A673 (cell line): ENCODE measurements around the gene ANGPTL2. TPM values are rescaled to one million over a fixed set of nuclear protein-coding genes. Genes with fewer than 3 reads are reported as not detected.

Experiments
- BruUV-seq: library from RNA; stranded (reverse); fragments of 400-500 nt; replicated peaks from 2 replicates; lab custom pipeline; 2021; lab: Mats Ljungman, UMichigan
- CTCF ChIA-PET: fragments of 300-600 bp; sonication (Branson Sonifier 250); formaldehyde crosslinking; loops from one replicate; lab custom pipeline; 2022; ENCODE audit warnings: antibody characterized with exemption; lab: Charles Lee
- POLR2A ChIA-PET: fragments of 300-600 bp; sonication (Branson Sonifier 250); formaldehyde crosslinking; loops from one replicate; lab custom pipeline; 2022; ENCODE audit warnings: antibody characterized with exemption; ENCODE audit not compliant: low non-redundant PET; lab: Charles Lee
- DNase-seq: peaks from one replicate; pipeline ENCODE4 v3.0.0-alpha.2; 2015; ENCODE audit warnings: low spot score
- H3K27ac ChIP-seq: fragments of 200-600 bp; sonication (generic); 2 replicates; pipeline ENCODE4 v1.5.1; 2016; ENCODE audit warnings: mixed run types, low read depth, mild to moderate bottlenecking, mixed read lengths, antibody characterized with exemption, low read length; ENCODE audit not compliant: poor library complexity, severe bottlenecking
- H3K27me3 ChIP-seq: fragments of 200-600 bp; sonication (generic); replicated peaks from 2 replicates; pipeline ENCODE4 v1.6.1; 2017; ENCODE audit warnings: mixed run types, low read depth, mild to moderate bottlenecking, mixed read lengths, antibody characterized with exemption, low read length; ENCODE audit not compliant: insufficient read depth, poor library complexity
- H3K36me3 ChIP-seq: fragments of 200-600 bp; sonication (generic); 2 replicates; pipeline ENCODE4 v1.6.1; 2016; ENCODE audit warnings: mixed run types, mild to moderate bottlenecking, mixed read lengths, antibody characterized with exemption, low read length; ENCODE audit not compliant: insufficient read depth, poor library complexity, severe bottlenecking
- H3K4me1 ChIP-seq: fragments of 200-600 bp; sonication (generic); 2 replicates; pipeline ENCODE4 v1.6.1; 2017; ENCODE audit warnings: mixed run types, mild to moderate bottlenecking, mixed read lengths, antibody characterized with exemption, low read length; ENCODE audit not compliant: insufficient read depth, poor library complexity, severe bottlenecking
- H3K4me3 ChIP-seq: fragments of 200-600 bp; sonication (generic); 2 replicates; pipeline ENCODE4 v1.5.1; 2016; ENCODE audit warnings: low read depth, mixed run types, mild to moderate bottlenecking, mixed read lengths, low read length; ENCODE audit not compliant: poor library complexity, severe bottlenecking
- H3K9me3 ChIP-seq: fragments of 200-600 bp; sonication (generic); 2 replicates; pipeline ENCODE4 v1.6.1; 2016; ENCODE audit warnings: mixed run types, low read depth, mild to moderate bottlenecking, mixed read lengths, antibody characterized with exemption, low read length; ENCODE audit not compliant: poor library complexity, severe bottlenecking
- CTCF ChIP-seq: fragments of 300-800, 200-600 bp; sonication (generic); conservative IDR thresholded peaks from 2 replicates; pipeline ENCODE4 v1.5.1; 2017; ENCODE audit warnings: low read depth, mild to moderate bottlenecking, antibody characterized with exemption, low read length, moderate library complexity, mixed read lengths
- EZH2 ChIP-seq: fragments of 200-600 bp; sonication (generic); IDR thresholded peaks from 2 replicates; pipeline ENCODE4 v1.6.1; 2017; ENCODE audit warnings: borderline replicate concordance, low read depth, mild to moderate bottlenecking, mixed read lengths, antibody characterized with exemption, low read length; ENCODE audit not compliant: poor library complexity, severe bottlenecking
- intact Hi-C: fragments of 100-400 bp; cut with micrococcal nuclease; formaldehyde crosslinking; loops from one replicate; pipeline ENCODE4 v1.10.0; 2022; ENCODE audit not compliant: unreplicated experiment
- total RNA-seq: library from RNA; stranded (reverse); gene quantifications from 2 replicates; pipeline ENCODE4 v1.2.3, GENCODE V29; 2021

The ANGPTL2 gene
- total RNA-seq, 1 experiment from 2014 or later, result 2.5 TPM

GRCh38 chr9:127087836-127088235 lies 34.6 kb downstream of the ANGPTL2 start:
- TF ChIP-seq CTCF (no peak), EZH2 (no peak)
- Histone ChIP-seq H3K9me3 (no peaks in the 10 kb centered on the region), H3K4me3 (no peak overlapping the region), H3K27ac (no peak overlapping the region), H3K36me3 (no peaks in the 10 kb centered on the region), H3K4me1 (no peaks in the 10 kb centered on the region), H3K27me3 (no peaks in the 10 kb centered on the region)
- ChIA-PET CTCF (no interaction called here), POLR2A (interaction anchor here (0.5 kb wide), 1 partner anchor 79 kb away, joined by 9 read pairs; no protein-coding TSS in a partner anchor)
- no TSS peak for BruUV-seq
- intact Hi-C loops, result no loop called here
- no peak for DNase-seq

- Histone ChIP-seq H3K9me3 (no peaks in the 10 kb centered on the region), H3K27me3 (no peaks in the 10 kb centered on the region), H3K27ac (no peak overlapping the region), H3K36me3 (no peaks in the 10 kb centered on the region), H3K4me3 (no peak overlapping the region), H3K4me1 (no peaks in the 10 kb centered on the region)
- intact Hi-C loops, result no loop called here
- CTCF ChIA-PET, result no interaction called here
- BruUV-seq, result no TSS peak
- DNase-seq, result no peak
- POLR2A ChIA-PET, result no interaction called here
- TF ChIP-seq EZH2 (no peak), CTCF (no peak)
Observed at GRCh38 chr9:127087411-127087810, 35.0 kb downstream of the ANGPTL2 start.

- no peak for TF ChIP-seq CTCF
- POLR2A ChIA-PET, result no interaction called here
- no TSS peak for BruUV-seq
- no peaks in the 10 kb centered on the region for H3K36me3 ChIP-seq
- no peak overlapping the region for H3K4me3 ChIP-seq
- no peaks in the 10 kb centered on the region for H3K4me1 ChIP-seq
- DNase-seq, result no peak
- CTCF ChIA-PET, result no interaction called here
- intact Hi-C loops, result no loop called here
- no peaks in the 10 kb centered on the region for H3K27me3 ChIP-seq
- H3K27ac ChIP-seq, result no peak overlapping the region
- no peaks in the 10 kb centered on the region for H3K9me3 ChIP-seq
Observed at GRCh38 chr9:127086771-127087170, 35.7 kb downstream of the ANGPTL2 start.
